ENCODE data around the gene OR52D1.

DNA sequence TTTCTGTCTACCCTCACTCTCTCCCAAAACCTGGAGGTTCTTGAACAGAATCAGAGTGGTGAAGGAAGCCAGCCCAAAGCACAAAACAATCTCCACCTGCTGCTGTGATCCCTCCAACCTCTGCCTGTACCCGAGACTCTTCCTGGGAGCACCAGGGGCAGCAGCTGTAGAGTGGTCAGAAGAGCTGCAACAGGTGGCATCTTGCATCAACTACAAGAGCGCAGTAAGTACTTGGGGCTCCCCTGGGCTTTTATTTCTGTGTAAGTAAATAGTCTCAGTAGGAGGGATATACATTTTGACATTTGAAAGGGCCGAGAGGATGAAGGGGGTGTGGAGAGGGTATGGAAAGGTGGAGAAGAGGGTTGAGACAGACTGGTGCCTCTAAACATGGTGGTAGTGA, 36.3 kb downstream of the OR52D1 start:
- TF ChIP-seq ARNT (IDR thresholded peaks at IDR 0.05) (no peak), TARDBP (IDR thresholded peaks at IDR 0.05) (no peak), NFRKB (IDR thresholded peaks at IDR 0.05) (no peak), L3MBTL2 (conservative IDR thresholded peaks at IDR 0.05) (no peak)

All from HEK293T (cell line).